GM19043 (cell line): ENCODE results near the gene FOXO6.
"Not testable (repeated sequence)": the region's sequence is repeated elsewhere in the genome, so short reads cannot be mapped to it uniquely, and the experiment has no call there.

Experiments
- ATAC-seq: cut with Tn5 transposase; IDR thresholded peaks from one replicate; pipeline ENCODE4 v1.9.1; 2021; ENCODE audit warnings: low read depth; ENCODE audit not compliant: unreplicated experiment

Gene FOXO6

GRCh38 chr1:41328780-41329640 lies 32.2 kb upstream of the FOXO6 start:
- ATAC-seq: no peak

GRCh38 chr1:41329662-41330587 lies 31.3 kb upstream of the FOXO6 start:
- no peak for ATAC-seq

- ATAC-seq: no peak
Measured at GRCh38 chr1:41330588-41331545, 30.4 kb upstream of the FOXO6 start.

GRCh38 chr1:41331546-41331917 lies 29.7 kb upstream of the FOXO6 start:
- ATAC-seq: no peak

GRCh38 chr1:41332161-41332560 lies 29.1 kb upstream of the FOXO6 start:
- not testable (repeated sequence) for ATAC-seq

- ATAC-seq: no peak
Measured at GRCh38 chr1:41333146-41333784, 28.0 kb upstream of the FOXO6 start.

- no peak for ATAC-seq
Measured at GRCh38 chr1:41338820-41339219, 22.4 kb upstream of the FOXO6 start.

- no peak for ATAC-seq
Measured at GRCh38 chr1:41340655-41341364, 20.4 kb upstream of the FOXO6 start.

- no peak for ATAC-seq
Measured at GRCh38 chr1:41341365-41341683, 19.9 kb upstream of the FOXO6 start.

- no peak for ATAC-seq
Measured at GRCh38 chr1:41341772-41342562, 19.3 kb upstream of the FOXO6 start.

- ATAC-seq: no peak
Measured at GRCh38 chr1:41342774-41343355, 18.4 kb upstream of the FOXO6 start.

GRCh38 chr1:41343790-41344699 lies 17.2 kb upstream of the FOXO6 start:
- no peak for ATAC-seq

- no peak for ATAC-seq
Measured at GRCh38 chr1:41344708-41345159, 16.5 kb upstream of the FOXO6 start.

GRCh38 chr1:41345434-41346075 lies 15.7 kb upstream of the FOXO6 start:
- ATAC-seq: no peak

- ATAC-seq: no peak
Measured at GRCh38 chr1:41347276-41347675, 14.0 kb upstream of the FOXO6 start.

- ATAC-seq: no peak
Measured at GRCh38 chr1:41348394-41348793, 12.8 kb upstream of the FOXO6 start.
